Activated CD4-positive, alpha-beta memory T cell treated with anti-CD3 and anti-CD28 coated beads, Interleukin-2, amount 10 ng/mL, durations not matched to agents 7 days and 5 days (primary cell): ENCODE measurements around the gene POLR3G. TPM values are rescaled to one million over a fixed set of nuclear protein-coding genes. Genes with fewer than 3 reads are reported as not detected.

Experiments used
- CTCF ChIA-PET: fragments of 350-600 bp; sonication (Branson Sonifier 250); formaldehyde crosslinking; loops from one replicate; lab custom pipeline; 2021; ENCODE audit warnings: antibody characterized with exemption, inconsistent platforms; lab: Charles Lee
- POLR2A ChIA-PET: fragments of 350-600 bp; sonication (Branson Sonifier 250); formaldehyde crosslinking; loops from one replicate; lab custom pipeline; 2021; ENCODE audit warnings: antibody characterized with exemption; lab: Charles Lee
- DNase-seq: peaks from one replicate; pipeline ENCODE4 v3.0.0-alpha.2; 2020
- H3K27ac Mint-ChIP-seq: one replicate; pipeline ENCODE4 v1.8.0; 2021; ENCODE audit warnings: mild to moderate bottlenecking, mixed read lengths
- H3K27me3 Mint-ChIP-seq: one replicate; pipeline ENCODE4 v1.8.0; 2021; ENCODE audit warnings: mixed read lengths
- H3K36me3 Mint-ChIP-seq: one replicate; pipeline ENCODE4 v1.8.0; 2021; ENCODE audit warnings: low read depth, mixed read lengths
- H3K4me1 Mint-ChIP-seq: one replicate; pipeline ENCODE4 v1.8.0; 2021; ENCODE audit warnings: mixed read lengths
- H3K4me3 Mint-ChIP-seq: one replicate; pipeline ENCODE4 v1.8.0; 2021; ENCODE audit warnings: mild to moderate bottlenecking, mixed read lengths
- H3K9me3 Mint-ChIP-seq: one replicate; pipeline ENCODE4 v1.8.0; 2021; ENCODE audit warnings: mixed read lengths
- total RNA-seq, 2 experiments: library from RNA; stranded (reverse); gene quantifications; one replicate each; pipeline ENCODE4 v1.2.3, GENCODE V29; 2021

The POLR3G gene
- total RNA-seq, 2 experiments from 2014 or later, result 2.8 to 4.2 TPM

GRCh38 chr5:90476391-90476790 is 1.7 kb downstream of the POLR3G start:
- Mint-ChIP-seq H3K27me3 (no peaks in the 10 kb centered on the region), H3K4me1 (peaks cover 28% of the 10 kb centered on the region), H3K36me3 (no peaks in the 10 kb centered on the region), H3K4me3 (no peak overlapping the region), H3K27ac (no peak overlapping the region), H3K9me3 (no peaks in the 10 kb centered on the region)
- DNase-seq, result no peak
- ChIA-PET CTCF (interaction anchor here (1.2 to 3.0 kb wide), 2 partner anchors 37 to 66 kb away, joined by 6 to 16 read pairs; partner anchors contain the start of gene CETN3), POLR2A (interaction anchor here (0.6 to 4.5 kb wide), 3 partner anchors 21 to 67 kb away, joined by 3 to 55 read pairs (median 3); partner anchors contain the start of gene CETN3)

- H3K9me3 Mint-ChIP-seq, result no peaks in the 10 kb centered on the region
- DNase-seq, result no peak
- H3K36me3 Mint-ChIP-seq, result no peaks in the 10 kb centered on the region
- POLR2A ChIA-PET, result no interaction called here
- H3K4me1 Mint-ChIP-seq, result peaks cover 28% of the 10 kb centered on the region
- CTCF ChIA-PET, result interaction anchor here (1.2 kb wide), 1 partner anchor 67 kb away, joined by 6 read pairs; the partner anchor contains the start of gene CETN3
- no peak overlapping the region for H3K4me3 Mint-ChIP-seq
- H3K27ac Mint-ChIP-seq, result no peak overlapping the region
- no peaks in the 10 kb centered on the region for H3K27me3 Mint-ChIP-seq
Observed at GRCh38 chr5:90477073-90477472, 2.4 kb downstream of the POLR3G start.

GRCh38 chr5:90477621-90478215 is 3.1 kb downstream of the POLR3G start:
- H3K4me3 Mint-ChIP-seq, result no peak overlapping the region
- no peaks in the 10 kb centered on the region for H3K36me3 Mint-ChIP-seq
- ChIA-PET POLR2A (interaction anchor here (1.0 kb wide), 1 partner anchor 67 kb away, joined by 3 read pairs; no protein-coding TSS in a partner anchor), CTCF (no interaction called here)
- no peak overlapping the region for H3K27ac Mint-ChIP-seq
- no peaks in the 10 kb centered on the region for H3K27me3 Mint-ChIP-seq
- H3K4me1 Mint-ChIP-seq, result peaks cover 25% of the 10 kb centered on the region
- H3K9me3 Mint-ChIP-seq, result no peaks in the 10 kb centered on the region
- DNase-seq, result no peak

- POLR2A ChIA-PET, result no interaction called here
- Mint-ChIP-seq H3K36me3 (no peaks in the 10 kb centered on the region), H3K27ac (no peak overlapping the region), H3K4me1 (peaks cover 16% of the 10 kb centered on the region), H3K9me3 (no peaks in the 10 kb centered on the region), H3K27me3 (no peaks in the 10 kb centered on the region), H3K4me3 (no peak overlapping the region)
- no peak for DNase-seq
- CTCF ChIA-PET, result no interaction called here
Observed at GRCh38 chr5:90479611-90480385, 5.1 kb downstream of the POLR3G start.

GRCh38 chr5:90480699-90481098 is 6.0 kb downstream of the POLR3G start:
- Mint-ChIP-seq H3K36me3 (no peaks in the 10 kb centered on the region), H3K27ac (no peak overlapping the region), H3K9me3 (no peaks in the 10 kb centered on the region), H3K27me3 (no peaks in the 10 kb centered on the region), H3K4me1 (peaks cover 9% of the 10 kb centered on the region), H3K4me3 (no peak overlapping the region)
- ChIA-PET CTCF (no interaction called here), POLR2A (no interaction called here)
- DNase-seq, result no peak

GRCh38 chr5:90483206-90483605 is 8.5 kb downstream of the POLR3G start:
- CTCF ChIA-PET, result no interaction called here
- no peaks in the 10 kb centered on the region for H3K27me3 Mint-ChIP-seq

GRCh38 chr5:90484540-90484939 is 9.9 kb downstream of the POLR3G start:
- H3K27me3 Mint-ChIP-seq, result no peaks in the 10 kb centered on the region
- CTCF ChIA-PET, result no interaction called here
- POLR2A ChIA-PET, result no interaction called here
- no peaks in the 10 kb centered on the region for H3K36me3 Mint-ChIP-seq
- H3K4me3 Mint-ChIP-seq, result no peak overlapping the region
- DNase-seq, result no peak
- no peak overlapping the region for H3K27ac Mint-ChIP-seq
- H3K4me1 Mint-ChIP-seq, result peaks cover 3% of the 10 kb centered on the region
- no peaks in the 10 kb centered on the region for H3K9me3 Mint-ChIP-seq

More at GRCh38 chr5:90483206-90483605, 8.5 kb downstream of the POLR3G start:
- Mint-ChIP-seq H3K36me3 (no peaks in the 10 kb centered on the region), H3K27ac (no peak overlapping the region), H3K4me3 (no peak overlapping the region), H3K9me3 (no peaks in the 10 kb centered on the region), H3K4me1 (peaks cover 3% of the 10 kb centered on the region)
- POLR2A ChIA-PET, result no interaction called here
- no peak for DNase-seq

GRCh38 chr5:90488791-90489190 is 14.1 kb downstream of the POLR3G start:
- CTCF ChIA-PET, result no interaction called here
- no peaks in the 10 kb centered on the region for H3K27me3 Mint-ChIP-seq
- no peaks in the 10 kb centered on the region for H3K4me1 Mint-ChIP-seq
- no peaks in the 10 kb centered on the region for H3K36me3 Mint-ChIP-seq
- H3K4me3 Mint-ChIP-seq, result no peak overlapping the region
- POLR2A ChIA-PET, result no interaction called here
- no peak overlapping the region for H3K27ac Mint-ChIP-seq
- H3K9me3 Mint-ChIP-seq, result no peaks in the 10 kb centered on the region
- DNase-seq, result no peak

GRCh38 chr5:90494043-90494442 is 19.4 kb downstream of the POLR3G start:
- no peaks in the 10 kb centered on the region for H3K9me3 Mint-ChIP-seq

GRCh38 chr5:90495146-90495545 is 20.5 kb downstream of the POLR3G start:
- H3K27me3 Mint-ChIP-seq, result no peaks in the 10 kb centered on the region
- no peak for DNase-seq
- no peak overlapping the region for H3K27ac Mint-ChIP-seq
- H3K4me1 Mint-ChIP-seq, result no peaks in the 10 kb centered on the region
- ChIA-PET POLR2A (no interaction called here), CTCF (no interaction called here)
- peaks cover 4% of the 10 kb centered on the region for H3K36me3 Mint-ChIP-seq
- H3K4me3 Mint-ChIP-seq, result no peak overlapping the region
- H3K9me3 Mint-ChIP-seq, result no peaks in the 10 kb centered on the region

More at GRCh38 chr5:90494043-90494442, 19.4 kb downstream of the POLR3G start:
- Mint-ChIP-seq H3K36me3 (peaks cover 4% of the 10 kb centered on the region), H3K4me3 (no peak overlapping the region), H3K27ac (no peak overlapping the region), H3K27me3 (no peaks in the 10 kb centered on the region), H3K4me1 (no peaks in the 10 kb centered on the region)
- ChIA-PET CTCF (no interaction called here), POLR2A (no interaction called here)
- no peak for DNase-seq

- Mint-ChIP-seq H3K27me3 (no peaks in the 10 kb centered on the region), H3K4me3 (no peak overlapping the region), H3K36me3 (no peaks in the 10 kb centered on the region), H3K27ac (no peak overlapping the region), H3K9me3 (no peaks in the 10 kb centered on the region), H3K4me1 (peaks cover 8% of the 10 kb centered on the region)
- ChIA-PET POLR2A (no interaction called here), CTCF (no interaction called here)
- DNase-seq, result no peak
Observed at GRCh38 chr5:90503596-90503995, 28.9 kb downstream of the POLR3G start.

- ChIA-PET CTCF (no interaction called here), POLR2A (no interaction called here)
- Mint-ChIP-seq H3K4me3 (no peak overlapping the region), H3K27me3 (no peaks in the 10 kb centered on the region), H3K9me3 (no peaks in the 10 kb centered on the region), H3K4me1 (peaks cover 8% of the 10 kb centered on the region), H3K27ac (no peak overlapping the region), H3K36me3 (no peaks in the 10 kb centered on the region)
- DNase-seq, result no peak
Observed at GRCh38 chr5:90504743-90505142, 30.1 kb downstream of the POLR3G start.

GRCh38 chr5:90506221-90506620 is 31.6 kb downstream of the POLR3G start:
- H3K36me3 Mint-ChIP-seq, result no peaks in the 10 kb centered on the region
- H3K4me1 Mint-ChIP-seq, result peaks cover 8% of the 10 kb centered on the region
- no peak for DNase-seq
- ChIA-PET POLR2A (no interaction called here), CTCF (no interaction called here)
- no peaks in the 10 kb centered on the region for H3K9me3 Mint-ChIP-seq
- H3K27ac Mint-ChIP-seq, result no peak overlapping the region
- no peak overlapping the region for H3K4me3 Mint-ChIP-seq
- no peaks in the 10 kb centered on the region for H3K27me3 Mint-ChIP-seq
